Prostate gland (tissue), 2 donors: ENCODE data around the gene ARHGAP44.

Experiments
- POLR2AphosphoS5 ChIP-seq: sonication (generic); formaldehyde crosslinking; IDR thresholded peaks from one replicate; pipeline ENCODE4 v1.6.1; 2017; ENCODE audit warnings: antibody characterized with exemption
- TF ChIP-seq, protein P1 (sequence below), 4 experiments: fragments of 200-600 bp in 2 of 4; fragments of 450-650 bp in 2 of 4; sonication (generic) in 2 of 4; IDR thresholded peaks; 1 replicate in 3 of 4; 2 replicates in 1 of 4; pipeline ENCODE4 v1.5.1; 2016 to 2019; ENCODE audit warnings: antibody characterized with exemption in 4 of 4, mild to moderate bottlenecking in 2 of 4, moderate library complexity in 2 of 4

DNA sequence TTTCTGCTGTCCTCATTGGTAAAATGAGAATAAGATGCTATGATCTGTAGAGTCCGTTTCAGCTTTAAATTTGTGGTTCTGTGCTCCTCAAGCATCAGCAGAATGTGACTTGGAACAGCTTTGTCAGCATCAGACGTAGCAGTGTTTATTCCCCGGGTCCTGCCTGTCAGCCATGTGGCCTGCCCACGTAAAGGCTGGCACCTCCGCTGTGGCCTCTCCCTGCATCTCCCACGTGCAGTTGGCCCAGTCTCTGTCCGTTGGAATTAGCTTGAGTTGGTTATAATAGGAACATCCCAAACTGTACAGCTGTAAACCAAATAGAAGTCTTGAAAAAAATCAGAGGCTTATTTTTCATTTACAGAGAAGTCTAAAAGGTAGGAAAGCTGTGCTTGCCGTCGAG, 61.7 kb downstream of the ARHGAP44 start:
- no peak for TF ChIP-seq POLR2AphosphoS5
- TF ChIP-seq, protein P1, sequence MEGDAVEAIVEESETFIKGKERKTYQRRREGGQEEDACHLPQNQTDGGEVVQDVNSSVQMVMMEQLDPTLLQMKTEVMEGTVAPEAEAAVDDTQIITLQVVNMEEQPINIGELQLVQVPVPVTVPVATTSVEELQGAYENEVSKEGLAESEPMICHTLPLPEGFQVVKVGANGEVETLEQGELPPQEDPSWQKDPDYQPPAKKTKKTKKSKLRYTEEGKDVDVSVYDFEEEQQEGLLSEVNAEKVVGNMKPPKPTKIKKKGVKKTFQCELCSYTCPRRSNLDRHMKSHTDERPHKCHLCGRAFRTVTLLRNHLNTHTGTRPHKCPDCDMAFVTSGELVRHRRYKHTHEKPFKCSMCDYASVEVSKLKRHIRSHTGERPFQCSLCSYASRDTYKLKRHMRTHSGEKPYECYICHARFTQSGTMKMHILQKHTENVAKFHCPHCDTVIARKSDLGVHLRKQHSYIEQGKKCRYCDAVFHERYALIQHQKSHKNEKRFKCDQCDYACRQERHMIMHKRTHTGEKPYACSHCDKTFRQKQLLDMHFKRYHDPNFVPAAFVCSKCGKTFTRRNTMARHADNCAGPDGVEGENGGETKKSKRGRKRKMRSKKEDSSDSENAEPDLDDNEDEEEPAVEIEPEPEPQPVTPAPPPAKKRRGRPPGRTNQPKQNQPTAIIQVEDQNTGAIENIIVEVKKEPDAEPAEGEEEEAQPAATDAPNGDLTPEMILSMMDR (IDR thresholded peaks at IDR 0.05) = no peak
